HG03159 (cell line): Measurements from ENCODE around the gene ZNF343.
"Not testable (repeated sequence)": the region's sequence is repeated elsewhere in the genome, so short reads cannot be mapped to it uniquely, and the experiment has no call there.

Experiments
- ATAC-seq: cut with Tn5 transposase; IDR thresholded peaks from one replicate; pipeline ENCODE4 v1.9.1; 2021; ENCODE audit warnings: mild to moderate bottlenecking, moderate library complexity; ENCODE audit not compliant: unreplicated experiment

Gene ZNF343

DNA sequence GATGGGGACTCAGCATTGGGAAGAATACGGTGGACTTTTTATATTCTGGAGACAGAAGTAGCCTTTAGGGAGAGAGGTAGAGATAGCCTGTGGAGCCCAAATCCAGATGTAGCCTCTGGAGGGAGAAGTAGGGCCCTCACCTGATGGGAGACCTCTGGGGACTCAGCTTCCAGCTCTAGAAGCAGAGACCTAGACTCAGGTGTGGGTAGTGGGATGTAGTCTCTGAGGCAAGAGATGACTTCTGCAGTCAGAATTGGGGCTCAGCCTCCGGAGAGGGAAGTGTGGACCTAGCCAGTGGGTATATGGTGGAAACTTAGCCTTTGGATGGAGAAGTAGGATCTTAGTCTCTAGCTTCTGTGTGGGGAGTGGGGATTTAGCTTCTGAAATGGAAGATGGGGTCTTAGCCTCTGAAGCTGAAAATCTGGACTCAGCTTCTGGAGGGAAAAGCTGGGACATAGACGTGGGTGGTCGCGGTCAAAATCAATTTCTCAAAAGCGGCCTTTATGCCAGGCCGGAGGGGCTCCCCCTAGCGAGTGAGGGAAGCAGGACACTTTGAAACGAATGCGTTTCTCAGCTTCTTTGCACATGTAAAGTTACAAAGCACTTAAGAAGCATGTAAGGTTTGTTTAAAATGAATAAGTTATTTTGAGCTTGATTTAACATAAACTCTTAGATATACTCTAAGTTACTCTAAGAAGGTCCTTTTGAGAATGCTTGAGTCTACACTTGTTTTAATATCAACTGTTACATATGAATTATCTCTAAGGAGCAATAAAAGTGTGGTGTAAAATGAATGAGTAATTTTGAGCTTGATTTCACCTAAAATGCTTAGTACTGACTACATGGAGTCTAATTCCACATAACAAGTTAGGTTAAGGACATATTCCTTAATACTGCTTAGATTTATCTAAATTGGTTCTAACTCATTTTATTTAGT is 12.9 kb upstream of the ZNF343 start:
- ATAC-seq, result no peak

DNA sequence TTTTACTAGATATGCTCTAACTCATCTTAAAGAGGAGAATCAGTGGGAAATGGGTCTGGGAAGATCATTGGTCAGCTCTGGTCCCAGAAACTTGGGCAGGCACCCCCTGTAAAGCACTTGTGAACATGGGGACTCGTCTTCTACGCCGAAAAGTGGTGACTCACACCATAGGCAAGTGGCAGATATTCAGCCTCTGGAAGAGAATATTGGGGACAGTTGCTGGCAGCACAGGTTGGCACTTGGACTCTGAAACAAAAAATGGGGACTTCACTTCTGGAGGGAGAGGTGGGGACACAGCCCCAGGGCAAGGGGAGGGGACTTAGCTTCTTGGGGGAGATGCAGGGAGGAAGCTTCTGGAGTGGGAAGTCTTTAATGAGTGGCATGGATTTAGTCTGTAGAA is 11.9 kb upstream of the ZNF343 start:
- ATAC-seq, result no peak

DNA sequence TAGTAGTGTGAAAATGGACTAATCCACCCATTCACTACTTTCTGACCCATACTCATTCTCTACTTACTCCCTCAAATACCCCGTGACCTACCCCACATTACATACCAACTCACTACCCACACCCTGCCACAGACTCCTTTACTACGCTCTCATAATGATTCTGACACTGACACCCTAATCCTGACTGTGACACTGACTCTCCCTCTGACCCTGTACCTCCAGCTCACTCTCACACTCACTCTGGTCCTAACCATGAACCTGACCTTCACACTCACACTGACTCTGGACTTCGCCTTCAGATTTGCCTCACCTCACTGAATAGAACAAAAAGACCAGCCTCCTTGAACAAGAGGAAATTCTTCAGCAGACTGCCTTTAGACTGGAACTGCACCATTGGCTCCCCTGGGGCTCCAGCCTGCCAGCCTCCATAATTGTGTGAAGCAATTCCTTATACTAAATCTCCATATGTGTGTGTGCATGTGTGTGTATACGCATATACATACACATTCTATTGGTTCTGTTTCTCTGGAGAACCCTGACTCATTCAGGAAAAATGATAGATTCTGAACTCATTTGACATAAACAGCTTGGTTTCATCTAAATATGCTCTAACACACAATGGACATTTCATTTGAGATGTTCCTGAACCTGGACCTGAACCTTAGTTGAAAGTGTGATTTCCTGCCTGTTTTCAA is 10.5 kb upstream of the ZNF343 start:
- no peak for ATAC-seq

DNA sequence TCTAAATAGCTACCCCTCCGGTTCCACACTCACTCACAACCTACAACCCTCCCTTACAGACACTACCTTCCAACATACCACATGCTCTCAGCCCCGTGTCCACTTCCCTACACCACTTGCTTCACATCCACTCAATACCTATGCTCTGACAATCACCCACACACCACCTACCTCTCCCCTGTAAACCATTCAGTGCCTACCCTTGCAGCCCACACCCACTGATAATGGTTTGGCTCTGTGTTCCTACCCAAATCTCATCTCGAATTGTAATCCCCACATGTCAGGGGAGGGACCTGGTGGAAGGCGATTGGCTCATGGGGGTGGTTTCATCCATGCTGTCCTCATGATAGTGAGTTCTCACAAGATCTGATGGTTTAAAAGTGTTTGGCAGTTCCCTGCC is 9.8 kb upstream of the ZNF343 start:
- ATAC-seq, result no peak

DNA sequence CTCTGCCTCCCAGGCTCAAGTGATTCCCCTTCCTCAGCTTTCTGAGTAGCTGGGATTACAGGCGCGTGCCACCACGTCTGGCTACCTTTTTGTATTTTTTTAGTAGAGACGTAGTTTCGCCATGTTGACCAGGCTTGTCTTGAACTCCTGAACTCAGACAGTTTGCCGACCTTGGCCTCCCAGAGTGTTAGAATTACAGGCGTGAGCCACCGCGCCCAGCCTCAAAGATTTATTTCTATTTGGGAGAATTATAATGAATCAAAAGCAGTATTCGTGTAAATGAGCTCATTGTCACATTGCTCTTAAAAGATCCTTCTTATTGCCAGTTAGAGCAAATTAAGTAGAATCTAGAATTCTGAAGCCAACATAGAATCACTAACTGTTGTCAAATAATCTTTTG is 9.4 kb upstream of the ZNF343 start:
- ATAC-seq, result no peak

DNA sequence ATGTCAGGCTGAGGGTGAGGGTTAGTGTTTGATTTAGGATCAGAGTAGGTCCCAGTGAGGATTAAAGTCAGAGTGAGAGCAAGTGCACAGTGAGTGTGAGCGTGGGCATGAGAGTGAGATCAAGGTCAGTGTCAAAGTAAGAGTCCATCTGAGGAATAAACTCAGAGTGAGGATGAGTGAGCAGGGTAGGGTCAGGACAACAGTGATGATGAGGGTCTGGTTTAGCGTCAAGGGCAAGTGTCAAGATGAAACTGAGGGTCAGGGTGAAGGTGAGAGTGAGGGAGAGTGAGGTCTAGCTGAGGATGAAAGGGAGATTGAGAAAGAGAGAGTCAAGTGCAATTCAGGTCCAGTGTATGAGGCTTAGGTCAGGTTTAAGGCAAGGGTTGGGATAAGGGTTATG is 7.7 kb upstream of the ZNF343 start:
- ATAC-seq, result no peak

DNA sequence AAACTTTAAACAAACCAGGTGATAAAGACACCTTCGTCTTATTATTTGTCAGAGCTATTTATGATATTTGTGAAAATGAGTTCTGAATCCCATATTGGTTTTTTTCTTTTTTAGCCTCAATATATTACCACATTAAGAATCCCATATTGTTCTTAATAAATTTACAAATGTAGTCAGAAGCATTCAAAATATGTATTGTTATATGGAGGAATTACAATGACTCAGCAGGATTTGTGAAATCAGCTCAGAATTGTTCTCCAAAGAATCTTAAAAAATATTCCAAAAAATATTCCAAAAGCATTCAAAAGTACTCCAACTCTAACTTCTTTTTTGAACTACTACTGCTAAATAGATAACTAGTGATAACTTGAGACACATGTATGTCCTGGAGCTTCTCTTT is 6.5 kb upstream of the ZNF343 start:
- no peak for ATAC-seq

DNA sequence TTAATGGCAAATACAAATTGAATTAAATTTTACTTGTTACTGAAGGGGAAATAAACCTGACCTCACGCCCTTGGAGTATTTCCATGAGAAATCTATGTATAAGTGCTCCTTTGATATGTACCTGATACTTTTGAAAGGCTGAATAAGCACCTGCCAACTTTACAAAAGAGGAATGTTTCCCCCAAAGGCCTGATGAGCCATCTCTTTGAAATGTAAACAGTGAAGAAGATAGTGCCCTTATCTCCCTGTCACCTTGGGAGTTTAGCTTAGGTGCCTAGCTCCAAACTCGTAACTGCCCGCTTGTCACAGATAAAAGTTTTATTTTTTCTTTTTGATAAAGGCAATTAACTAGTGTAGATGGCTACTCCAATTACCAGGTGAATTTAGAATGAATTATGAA is 1.1 kb upstream of the ZNF343 start:
- ATAC-seq, result no peak

DNA sequence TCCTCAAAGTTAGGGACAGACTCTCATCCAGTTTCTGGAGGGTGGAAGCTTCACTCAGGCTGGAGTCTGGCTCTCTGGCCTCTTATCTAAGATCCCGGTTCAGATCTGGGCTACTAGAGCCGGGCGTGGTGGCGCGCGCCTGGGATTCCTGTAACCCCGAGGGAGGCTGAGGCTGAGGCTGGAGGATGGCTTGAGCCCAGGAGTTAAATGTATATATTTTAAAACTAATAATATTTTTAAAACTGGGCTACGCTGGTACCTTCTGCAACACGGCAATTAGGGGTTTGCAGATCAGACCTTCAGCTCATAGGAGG is 710 bp upstream of the ZNF343 start:
- ATAC-seq, result peak; percentile 18

DNA sequence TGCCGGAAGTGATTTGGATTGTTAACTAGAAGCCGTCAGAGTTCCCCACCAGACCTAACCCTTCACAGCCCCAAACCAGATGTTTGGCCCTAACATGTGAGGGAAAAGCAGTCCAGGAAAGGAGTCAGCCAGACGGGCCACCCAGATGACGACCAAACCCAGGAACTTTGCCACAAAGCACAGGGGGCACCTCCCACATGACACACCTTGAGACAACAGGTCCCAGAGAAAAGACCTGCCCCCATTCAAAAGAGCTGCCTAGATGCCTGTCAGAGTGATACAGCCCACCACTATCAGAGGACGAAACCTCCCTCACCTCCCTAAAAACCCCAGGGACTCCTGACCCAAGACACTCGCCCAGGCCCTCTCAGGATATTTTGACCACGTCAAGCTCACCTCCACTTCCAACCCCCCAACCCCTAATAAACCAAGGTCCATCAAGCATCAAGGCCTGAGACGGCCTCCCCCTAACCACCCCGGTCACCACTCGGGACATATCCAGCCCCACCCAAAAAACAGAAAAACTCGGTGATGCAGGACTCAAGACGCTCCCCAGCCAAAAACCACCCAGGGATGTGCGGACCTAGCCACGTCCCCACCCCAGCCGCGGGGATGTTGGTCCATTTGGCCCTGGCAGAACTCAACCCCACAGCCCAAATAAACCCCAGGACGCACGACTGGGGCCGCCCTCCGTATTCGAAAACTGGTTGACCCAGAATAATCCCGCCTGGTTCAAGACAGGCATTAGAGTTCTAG is 662 bp downstream of the ZNF343 start:
- peak; percentile 34 for ATAC-seq

DNA sequence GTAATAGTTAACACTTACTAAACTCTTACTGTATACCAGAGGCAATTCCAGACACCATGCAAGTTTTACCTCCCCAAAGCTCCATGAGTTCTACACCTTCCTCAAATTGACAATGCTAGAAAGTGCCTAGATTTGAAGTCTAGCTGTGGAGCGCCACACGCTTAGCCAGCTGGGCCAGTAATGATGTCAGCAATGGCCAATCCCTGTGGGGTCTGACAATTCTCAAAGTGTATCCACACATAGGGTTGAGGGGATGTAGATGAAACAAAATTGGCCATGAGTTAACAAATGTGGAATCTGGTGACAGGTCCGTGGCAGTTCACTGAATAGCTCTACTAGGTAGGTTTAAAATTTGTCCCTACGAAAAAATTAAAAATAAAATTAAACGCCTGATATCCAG is 1.3 kb downstream of the ZNF343 start:
- ATAC-seq, result no peak

DNA sequence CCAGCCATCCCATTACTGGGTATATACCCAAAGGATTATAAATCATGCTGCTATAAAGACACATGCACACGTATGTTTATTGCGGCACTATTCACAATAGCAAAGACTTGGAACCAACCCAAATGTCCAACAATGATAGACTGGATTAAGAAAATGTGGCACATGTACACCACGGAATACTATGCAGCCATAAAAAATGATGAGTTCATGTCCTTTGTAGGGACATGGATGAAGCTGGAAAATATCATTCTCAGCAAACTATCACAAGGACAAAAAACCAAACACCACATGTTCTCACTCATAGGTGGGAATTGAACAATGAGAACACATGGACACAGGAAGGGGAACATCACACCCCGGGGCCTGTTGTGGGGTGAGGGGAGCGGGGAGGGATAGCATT is 2.3 kb downstream of the ZNF343 start:
- ATAC-seq, result not testable (repeated sequence)

DNA sequence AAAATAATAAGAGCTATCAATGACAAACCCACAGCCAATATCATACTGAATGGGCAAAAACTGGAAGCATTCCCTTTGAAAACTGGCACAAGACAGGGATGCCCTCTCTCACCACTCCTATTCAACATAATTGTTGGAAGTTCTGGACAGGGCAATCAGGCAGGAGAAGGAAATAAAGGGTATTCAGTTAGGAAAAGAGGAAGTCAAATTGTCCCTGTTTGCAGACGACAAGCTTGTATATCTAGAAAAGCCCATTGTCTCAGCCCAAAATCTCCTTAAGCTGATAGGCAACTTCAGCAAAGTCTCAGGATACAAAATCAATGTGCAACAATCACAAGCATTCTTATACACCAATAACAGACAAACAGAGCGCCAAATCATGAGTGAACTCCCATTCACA is 3.9 kb downstream of the ZNF343 start:
- ATAC-seq, result not testable (repeated sequence)

DNA sequence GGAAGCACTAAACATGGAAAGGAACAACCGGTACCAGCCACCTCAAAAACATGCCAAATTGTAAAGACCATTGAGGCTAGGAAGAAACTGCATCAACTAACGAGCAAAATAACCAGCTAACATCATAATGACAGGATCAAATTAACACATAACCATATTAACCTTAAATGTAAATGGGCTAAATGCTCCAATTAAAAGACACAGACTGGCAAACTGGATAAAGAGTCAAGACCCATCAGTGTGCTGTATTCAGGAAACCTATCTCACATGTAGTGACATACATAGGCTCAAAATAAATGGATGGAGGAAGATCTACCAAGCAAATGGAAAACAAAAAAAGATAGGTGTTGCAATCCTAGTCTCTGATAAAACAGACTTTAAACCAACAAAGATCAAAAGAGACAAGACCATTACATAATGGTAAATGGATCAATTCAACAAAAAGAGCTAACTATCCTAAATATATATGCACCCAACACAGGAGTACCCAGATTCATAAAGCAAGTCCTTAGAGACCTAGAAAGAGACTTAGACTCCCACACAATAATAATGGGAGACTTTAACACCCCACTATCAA is 5.8 kb downstream of the ZNF343 start:
- ATAC-seq, result not testable (repeated sequence)

DNA sequence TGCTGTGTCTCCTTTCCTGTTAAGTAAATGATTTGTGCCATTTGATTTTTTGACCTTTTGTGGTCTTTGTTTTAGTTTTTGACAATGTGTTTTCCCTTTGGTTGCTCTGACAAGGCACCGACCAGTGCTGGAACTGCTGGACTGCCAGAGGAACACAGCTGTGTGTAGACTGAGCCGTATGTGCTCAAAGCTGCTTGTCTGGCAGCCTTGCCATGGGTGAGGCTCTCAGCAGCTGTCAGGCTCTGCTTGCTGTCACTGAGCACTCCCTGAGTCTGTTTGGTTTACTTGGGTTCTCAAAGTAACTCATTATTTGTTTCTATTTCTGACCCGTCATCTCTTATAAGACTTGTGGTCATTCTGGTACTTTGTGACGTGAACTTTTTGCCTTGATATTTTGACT is 23.1 kb downstream of the ZNF343 start:
- no peak for ATAC-seq

DNA sequence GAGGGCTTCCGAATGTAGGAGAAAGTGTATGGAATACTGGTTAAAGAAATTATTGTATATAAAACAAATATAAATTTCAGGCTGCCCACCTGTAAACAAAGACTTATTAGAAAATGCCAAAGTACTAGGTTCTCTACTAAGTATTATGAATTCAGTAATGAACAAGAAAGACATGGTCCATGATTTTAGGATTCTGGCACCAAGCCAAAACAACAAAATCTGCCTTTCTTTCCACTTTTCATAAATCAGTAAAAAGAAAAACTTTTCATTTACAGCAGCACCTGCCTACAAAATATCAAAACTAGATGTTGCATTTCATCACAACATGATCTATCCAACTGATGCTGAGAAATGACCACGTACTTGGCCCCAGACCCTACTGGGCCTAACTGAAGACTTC is 23.6 kb downstream of the ZNF343 start:
- ATAC-seq, result no peak

DNA sequence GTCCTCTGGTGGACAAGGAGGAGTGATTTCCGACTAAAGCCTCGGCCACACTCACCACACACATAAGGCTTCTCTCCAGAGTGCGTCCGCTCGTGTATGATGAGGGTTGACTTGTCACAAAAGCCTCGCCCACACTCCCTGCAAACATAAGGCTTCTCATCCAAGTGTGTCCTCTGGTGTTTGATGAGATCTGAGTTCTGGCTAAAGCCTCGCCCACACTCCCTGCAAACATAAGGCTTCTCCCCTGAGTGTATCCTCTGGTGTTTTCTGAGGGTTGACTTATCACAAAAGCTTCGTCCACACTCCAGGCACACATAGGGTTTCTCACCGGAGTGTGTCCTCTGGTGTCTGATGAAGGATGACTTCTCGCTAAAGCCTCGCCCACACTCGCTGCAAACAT is 25.2 kb downstream of the ZNF343 start:
- no peak for ATAC-seq

DNA sequence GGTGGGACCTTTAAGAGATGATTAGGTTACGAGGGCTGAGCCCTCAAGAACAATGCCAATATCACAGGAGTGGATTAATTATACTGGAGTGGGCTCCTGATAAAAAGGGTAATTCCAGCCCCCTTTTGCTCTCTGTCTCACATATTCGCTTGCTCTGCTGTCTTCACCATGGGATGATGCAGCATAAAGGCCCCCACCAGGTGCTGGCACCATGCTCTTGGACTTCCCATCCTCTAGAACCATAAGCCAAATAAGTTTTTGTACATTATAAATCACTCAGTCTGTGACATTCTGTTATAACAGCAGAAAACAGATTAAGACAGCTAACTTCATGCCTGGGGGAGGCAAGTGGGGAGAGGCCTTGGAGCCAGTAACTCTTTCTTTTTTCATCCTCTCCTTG is 28.3 kb downstream of the ZNF343 start:
- no peak for ATAC-seq

DNA sequence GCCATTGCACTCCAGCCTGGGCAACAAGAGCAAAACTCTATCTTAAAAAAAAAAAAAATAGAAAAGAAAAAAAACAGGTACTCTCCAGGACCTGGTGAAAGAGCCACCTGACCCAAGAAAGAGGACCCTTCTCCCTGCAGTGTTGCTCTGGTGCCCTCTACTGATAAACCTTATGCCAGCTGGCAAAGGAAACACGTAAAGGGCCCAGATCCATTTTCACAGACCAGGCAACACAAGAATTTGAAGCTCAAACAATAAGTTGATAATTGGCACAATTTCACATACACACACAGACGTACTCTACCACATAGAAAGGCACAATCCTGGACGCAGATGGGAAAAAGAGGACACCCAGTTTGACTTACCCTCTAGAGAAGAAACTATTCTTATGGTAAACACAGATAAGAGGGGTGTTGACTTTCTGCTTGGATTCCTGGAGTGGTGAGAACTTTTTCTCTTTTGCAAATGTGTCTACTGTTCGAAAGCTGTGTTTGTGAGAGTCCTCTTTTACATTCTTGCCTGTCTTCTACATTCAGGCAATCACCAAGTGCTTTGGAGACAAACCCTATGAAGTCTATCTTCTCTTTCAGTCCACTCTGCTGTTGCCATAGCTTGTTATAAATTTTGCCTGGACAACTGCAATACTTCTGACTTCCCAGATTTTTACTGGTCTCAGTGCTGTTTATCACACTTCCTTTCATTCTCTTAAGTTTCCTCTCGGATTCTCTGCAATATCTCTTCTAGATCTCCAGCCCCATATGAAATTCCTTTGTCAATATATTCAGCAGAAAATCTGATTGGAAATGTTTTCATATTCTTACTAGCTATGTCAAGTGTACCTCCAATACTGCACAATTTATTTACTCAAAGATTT is 31.7 kb downstream of the ZNF343 start:
- ATAC-seq, result no peak
